Epithelial cell of esophagus (primary cell): ENCODE data around the gene RGP1.

Experiments
- DNase-seq: peaks from one replicate; pipeline ENCODE4 v3.0.0; 2010; ENCODE audit warnings: low read depth
- H3K4me3 ChIP-seq: 2 replicates; pipeline ENCODE4 v1.5.1; 2011; ENCODE audit warnings: mild to moderate bottlenecking, low read length, control low read depth
- CTCF ChIP-seq: IDR thresholded peaks from 2 replicates; pipeline ENCODE4 v1.5.1; 2011; ENCODE audit warnings: low read depth, mild to moderate bottlenecking, low read length, control low read depth, inconsistent platforms; ENCODE audit not compliant: insufficient read depth; ENCODE audit errors: missing control alignments

RGP1 gene

GRCh38 chr9:35750256-35750531 is 1.1 kb downstream of the RGP1 start:
- peak overlapping the region; percentile 80 for H3K4me3 ChIP-seq
- DNase-seq, result no peak
- no peak for TF ChIP-seq CTCF

GRCh38 chr9:35753466-35753865 is 4.4 kb downstream of the RGP1 start:
- TF ChIP-seq CTCF, result no peak
- H3K4me3 ChIP-seq, result no peak overlapping the region
- no peak for DNase-seq

- no peak within 1 kb of the TSS for H3K4me3 ChIP-seq
- DNase-seq, result no peak
- TF ChIP-seq CTCF, result no peak
Observed at GRCh38 chr9:35754264-35754663, 5.2 kb downstream of the RGP1 start, which contains the start of gene MSMP. MSMP (minus strand) TSS chr9:35754276; CDS start chr9:35754129, 147 bp downstream.

GRCh38 chr9:35755071-35755470 is 6.0 kb downstream of the RGP1 start:
- no peak for DNase-seq
- no peak overlapping the region for H3K4me3 ChIP-seq
- TF ChIP-seq CTCF, result no peak

- DNase-seq, result peak; percentile 56
- peak; percentile 73 for TF ChIP-seq CTCF
- peak overlapping the region; percentile 64 for H3K4me3 ChIP-seq
Observed at GRCh38 chr9:35756275-35757225, 7.5 kb downstream of the RGP1 start.

- peak; percentile 39 for DNase-seq
- H3K4me3 ChIP-seq, result peak overlapping the region; percentile 64
- no peak for TF ChIP-seq CTCF
Observed at GRCh38 chr9:35757226-35757891, 8.3 kb downstream of the RGP1 start.
